C4-2B (cell line): ENCODE data around the gene CRTC1.

ENCODE experiments used
- H3K27ac ChIP-seq: fragments of 450-650 bp; 2 replicates; pipeline ENCODE4 v1.5.1; 2017
- ZFX ChIP-seq: fragments of 450-650 bp; IDR thresholded peaks from 2 replicates; pipeline ENCODE4 v1.6.1; 2017
- TF ChIP-seq, protein P1 (sequence below): fragments of 450-650 bp; conservative IDR thresholded peaks from 2 replicates; pipeline ENCODE4 v1.5.1; 2017; ENCODE audit warnings: mild to moderate bottlenecking

Gene CRTC1

DNA sequence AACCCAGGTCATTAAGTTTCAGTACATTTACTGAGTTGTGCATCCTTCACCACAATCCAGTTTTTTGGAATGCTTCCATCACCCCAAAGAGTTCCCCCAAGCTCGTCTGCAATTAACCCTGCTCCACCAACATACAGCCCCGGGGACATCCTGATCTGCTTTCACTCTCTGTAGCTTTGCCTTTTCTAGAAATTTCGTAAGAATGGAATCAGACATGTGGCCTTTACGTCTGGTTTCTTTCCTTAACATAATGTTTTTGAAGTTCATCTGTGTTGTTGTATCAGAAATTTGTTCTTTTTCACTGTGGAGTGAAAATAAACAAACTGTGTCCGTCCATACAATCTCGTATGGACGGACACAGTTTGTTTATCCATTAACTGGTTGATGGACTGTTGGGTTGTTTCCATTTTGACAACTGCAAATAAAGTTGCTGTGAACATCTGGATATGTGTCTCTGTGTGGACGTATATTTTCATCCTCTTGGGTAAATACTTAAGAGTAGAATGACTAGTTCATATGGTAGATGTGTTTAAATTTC lies 43.7 kb upstream of the CRTC1 start:
- no peak overlapping the region for H3K27ac ChIP-seq
- no peak for TF ChIP-seq ZFX
- TF ChIP-seq, protein P1, sequence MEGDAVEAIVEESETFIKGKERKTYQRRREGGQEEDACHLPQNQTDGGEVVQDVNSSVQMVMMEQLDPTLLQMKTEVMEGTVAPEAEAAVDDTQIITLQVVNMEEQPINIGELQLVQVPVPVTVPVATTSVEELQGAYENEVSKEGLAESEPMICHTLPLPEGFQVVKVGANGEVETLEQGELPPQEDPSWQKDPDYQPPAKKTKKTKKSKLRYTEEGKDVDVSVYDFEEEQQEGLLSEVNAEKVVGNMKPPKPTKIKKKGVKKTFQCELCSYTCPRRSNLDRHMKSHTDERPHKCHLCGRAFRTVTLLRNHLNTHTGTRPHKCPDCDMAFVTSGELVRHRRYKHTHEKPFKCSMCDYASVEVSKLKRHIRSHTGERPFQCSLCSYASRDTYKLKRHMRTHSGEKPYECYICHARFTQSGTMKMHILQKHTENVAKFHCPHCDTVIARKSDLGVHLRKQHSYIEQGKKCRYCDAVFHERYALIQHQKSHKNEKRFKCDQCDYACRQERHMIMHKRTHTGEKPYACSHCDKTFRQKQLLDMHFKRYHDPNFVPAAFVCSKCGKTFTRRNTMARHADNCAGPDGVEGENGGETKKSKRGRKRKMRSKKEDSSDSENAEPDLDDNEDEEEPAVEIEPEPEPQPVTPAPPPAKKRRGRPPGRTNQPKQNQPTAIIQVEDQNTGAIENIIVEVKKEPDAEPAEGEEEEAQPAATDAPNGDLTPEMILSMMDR = no peak

DNA sequence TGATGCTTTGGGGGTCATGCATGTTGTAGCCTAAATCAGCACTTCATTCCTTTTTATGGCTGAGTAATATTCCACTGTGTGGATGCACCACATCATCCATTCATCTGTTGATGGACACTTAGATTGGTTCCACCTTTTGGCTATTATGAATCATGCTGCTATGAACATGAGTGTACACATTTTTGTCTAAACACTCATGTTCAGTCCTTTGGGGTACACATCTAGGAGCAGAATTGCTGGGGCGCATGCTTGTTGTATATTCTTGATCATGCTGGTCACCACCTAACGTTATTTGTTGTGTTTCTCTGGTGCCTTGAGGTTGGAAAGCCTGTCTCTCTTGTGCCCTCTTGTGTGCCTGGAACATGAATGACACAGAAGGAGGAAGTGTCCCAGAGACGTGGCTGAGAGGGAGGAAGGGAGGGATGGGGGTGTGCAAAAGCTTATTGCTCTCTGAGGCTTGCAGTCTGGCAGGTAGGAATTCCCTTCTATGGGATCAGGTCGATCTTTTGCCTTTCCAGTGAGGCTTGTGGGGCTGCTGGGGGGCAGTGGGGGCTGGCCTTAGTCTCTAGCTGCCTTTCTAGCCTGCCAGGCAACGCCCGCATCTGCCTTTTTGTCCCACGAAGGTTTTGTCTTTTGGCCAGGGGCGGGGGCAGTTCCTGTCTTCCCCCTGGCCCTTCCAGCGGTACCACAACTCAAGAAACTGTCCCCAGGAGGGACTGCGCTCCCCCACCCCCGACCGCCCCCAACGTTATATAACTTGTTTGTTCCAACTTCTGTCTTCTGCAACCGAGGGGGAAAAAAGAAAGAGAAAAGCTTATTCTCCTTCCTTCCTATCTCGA lies 39.1 kb upstream of the CRTC1 start:
- H3K27ac ChIP-seq = no peak overlapping the region

DNA sequence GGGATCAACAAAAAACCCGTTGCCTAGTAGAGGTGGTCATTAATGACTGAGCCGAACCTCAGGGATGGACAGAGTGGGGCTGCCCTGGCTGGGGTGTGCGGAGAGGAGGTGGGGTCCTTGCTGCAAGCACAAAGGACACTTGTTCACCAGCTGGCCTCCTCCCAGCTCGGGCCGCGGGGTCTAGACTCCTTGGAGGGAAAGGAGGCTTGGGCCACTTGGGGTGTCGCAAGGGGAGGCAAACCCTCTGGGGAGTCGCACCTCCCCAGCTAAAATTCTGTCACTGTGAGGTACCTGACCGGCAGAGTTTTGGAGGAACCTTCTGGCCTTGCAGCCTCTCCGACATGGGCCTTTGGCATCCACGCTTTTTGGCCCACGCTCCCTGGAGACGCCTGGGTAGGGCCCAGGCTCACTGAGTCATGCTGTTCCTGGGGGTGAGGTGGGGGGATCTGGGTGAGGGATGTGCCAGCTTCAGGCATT lies 38.4 kb upstream of the CRTC1 start:
- TF ChIP-seq, protein P1 = no peak
- TF ChIP-seq ZFX = no peak

More for the DNA sequence above, 39.1 kb upstream of the CRTC1 start:
- TF ChIP-seq, protein P1 = no peak
- no peak for TF ChIP-seq ZFX

DNA sequence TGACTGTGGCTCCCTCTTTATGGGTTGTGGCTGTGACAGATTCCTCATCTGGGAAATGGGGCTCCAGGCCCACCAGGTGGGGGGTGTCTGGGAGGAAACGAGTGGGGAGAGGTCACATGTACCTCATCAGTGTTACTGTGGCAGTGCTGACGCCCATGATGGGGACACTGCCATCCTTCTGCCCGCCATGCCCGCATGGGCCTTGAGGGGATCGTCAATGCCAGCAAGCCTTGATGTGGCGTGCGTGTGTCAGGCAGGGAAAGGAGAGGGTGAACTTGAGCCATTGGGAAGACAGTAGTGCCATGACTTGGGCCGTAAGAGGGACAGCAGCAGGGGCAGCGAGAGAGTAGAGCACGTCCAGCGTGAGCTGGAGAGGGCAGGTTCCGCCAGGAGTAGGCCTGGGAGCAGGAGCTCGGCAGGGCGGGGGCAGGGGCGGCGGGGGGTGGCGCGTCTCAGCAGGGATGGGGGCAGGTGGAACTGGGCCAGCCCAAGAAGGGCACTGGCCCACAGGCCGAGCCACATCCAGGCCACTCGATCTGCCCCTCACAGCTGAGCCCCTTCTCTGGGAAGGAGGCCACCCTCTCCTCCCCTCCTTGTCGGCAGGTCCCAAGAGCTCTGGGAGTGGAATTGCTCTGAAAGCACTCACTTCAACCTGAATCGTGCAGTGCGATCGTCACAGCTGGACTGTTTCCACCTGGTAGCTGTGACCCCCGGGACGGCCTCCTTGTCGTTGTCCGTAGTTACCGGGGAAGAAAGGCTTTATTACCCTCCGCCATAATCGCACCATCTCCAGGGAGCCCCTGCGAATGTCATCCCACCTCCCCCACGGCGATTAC lies 36.7 kb upstream of the CRTC1 start:
- no peak overlapping the region for H3K27ac ChIP-seq
- TF ChIP-seq, protein P1 = no peak
- TF ChIP-seq ZFX = no peak

More for the DNA sequence above, 38.4 kb upstream of the CRTC1 start:
- no peak overlapping the region for H3K27ac ChIP-seq

DNA sequence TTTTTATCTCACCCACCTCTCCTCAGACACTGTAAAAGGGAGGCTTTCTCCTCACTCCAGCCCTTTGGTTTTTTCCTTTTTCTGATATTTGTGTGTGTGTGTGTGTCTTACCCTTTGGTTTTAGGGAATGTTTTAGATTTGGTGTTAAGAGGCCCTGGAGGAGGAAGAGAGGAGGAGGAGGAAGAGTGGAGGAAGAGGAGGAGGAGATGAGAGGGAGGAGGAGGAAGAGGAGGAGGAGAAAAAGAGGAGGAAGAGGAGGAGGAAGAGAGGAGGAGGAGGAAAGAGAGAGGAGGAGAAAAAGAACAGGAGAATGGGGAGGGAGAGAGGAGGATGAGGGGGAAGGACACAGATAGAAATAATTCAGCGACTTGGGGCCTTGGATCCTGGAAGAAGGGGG lies 36.1 kb upstream of the CRTC1 start:
- TF ChIP-seq, protein P1 = no peak
- TF ChIP-seq ZFX = no peak
- no peak overlapping the region for H3K27ac ChIP-seq

DNA sequence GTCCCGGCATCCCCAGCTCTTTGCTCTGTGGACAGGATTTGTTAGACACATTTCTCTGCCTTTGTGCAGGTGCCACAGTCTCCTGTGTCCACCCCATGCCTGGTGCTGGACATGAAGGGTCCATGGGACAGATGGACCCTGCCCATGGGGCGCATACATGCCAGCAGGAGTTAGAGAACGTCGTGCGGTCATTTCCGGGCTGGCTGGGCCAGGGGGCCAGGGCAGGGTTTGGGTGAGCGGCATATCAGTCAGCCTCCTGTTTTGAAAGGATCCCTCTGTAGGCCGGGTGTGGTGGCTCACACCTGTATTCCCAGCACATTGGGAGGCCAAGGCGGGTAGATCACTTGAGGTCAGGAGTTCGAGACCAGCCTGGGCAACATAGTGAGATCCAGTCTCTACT lies 35.7 kb upstream of the CRTC1 start:
- TF ChIP-seq, protein P1 = no peak
- no peak for TF ChIP-seq ZFX
- H3K27ac ChIP-seq = no peak overlapping the region
